Tibial nerve (tissue), 4 donors: Measurements from ENCODE around the gene SLC35A3.

Experiments used
- CTCF ChIP-seq, 5 experiments: fragments of 200-600 bp in 3 of 5; fragments of 450-650 bp in 2 of 5; sonication (generic) in 3 of 5; IDR thresholded peaks; one replicate each; pipeline ENCODE4 v1.5.1; 2016 to 2019; ENCODE audit warnings: antibody characterized with exemption in 5 of 5, mild to moderate bottlenecking in 3 of 5, moderate library complexity in 2 of 5
- EP300 ChIP-seq, 2 donors: sonication (generic); formaldehyde crosslinking; IDR thresholded peaks; one replicate each; pipeline ENCODE4 v1.6.1; 2017; ENCODE audit warnings: antibody characterized with exemption in 2 of 2, mild to moderate bottlenecking in 1 of 2
- POLR2A ChIP-seq, 2 donors: fragments of 450-650 bp; IDR thresholded peaks; one replicate each; pipeline ENCODE4 v1.6.1; 2017; ENCODE audit warnings: antibody characterized with exemption in 2 of 2, mild to moderate bottlenecking in 2 of 2, moderate library complexity in 2 of 2

- TF ChIP-seq CTCF (IDR thresholded peaks at IDR 0.05): no peak
- TF ChIP-seq POLR2A (IDR thresholded peaks at IDR 0.05): no peak
- TF ChIP-seq EP300 (IDR thresholded peaks at IDR 0.05): peak in 1 of 2 donors; percentile 38
Measured at GRCh38 chr1:100038660-100039287, 69.0 kb downstream of the SLC35A3 start.
